ENCODE data around the gene SPAG17. TPM values are rescaled to one million over a fixed set of nuclear protein-coding genes. Genes with fewer than 3 reads are reported as not detected.

The SPAG17 gene
- total RNA-seq, 1 experiment from 2014 or later, result 0.36 TPM

GRCh38 chr1:118077331-118078045 lies 107.5 kb downstream of the SPAG17 start:
- in situ Hi-C loops (cut with HindIII; ENCODE audit: low pct_unique_long_range_greater_than_20kb, low sequenced_read_pairs), result no loop called here
- no peaks in the 10 kb centered on the region for H3K36me3 ChIP-seq (ENCODE audit: control insufficient read depth, insufficient read depth, low read length)
- no peak for TF ChIP-seq REST (IDR thresholded peaks at IDR 0.05; ENCODE audit: insufficient read depth in 1 of 2, low read depth in 2 of 2, low read length in 1 of 2)
- TF ChIP-seq TCF7L2 (IDR thresholded peaks at IDR 0.05; ENCODE audit: low read depth, low read length), result no peak
- no peak for TF ChIP-seq POLR2AphosphoS5 (IDR thresholded peaks at IDR 0.05; ENCODE audit: low read depth, low read length)
- no peak for TF ChIP-seq SIN3A (IDR thresholded peaks at IDR 0.05; ENCODE audit: borderline replicate concordance, insufficient read depth, low read depth, low read length)
- peak; percentile 51 for TF ChIP-seq CTCF (IDR thresholded peaks at IDR 0.05)
- no peaks in the 10 kb centered on the region for H3K27me3 ChIP-seq (ENCODE audit: control insufficient read depth, insufficient read depth, low read length)
- no peak overlapping the region for H3K27ac ChIP-seq (ENCODE audit: low read length)
- ChIA-PET CTCF (interaction anchor here (0.6 kb wide), 1 partner anchor 882 kb away, joined by 6 read pairs; no protein-coding TSS in a partner anchor), POLR2A (no interaction called here)
- H3K4me3 ChIP-seq (ENCODE audit: low read depth in 2 of 2, low read length in 2 of 2), result no peak overlapping the region
- H3K4me1 ChIP-seq (ENCODE audit: control insufficient read depth, insufficient read depth, low read length), result no peaks in the 10 kb centered on the region
- DNase-seq (ENCODE audit: low read depth, low spot score), result no peak
- BruUV-seq (replicated peaks), result no TSS peak
- ATAC-seq, result no peak
- intact Hi-C loops (cut with micrococcal nuclease; ENCODE audit: unreplicated experiment), result no loop called here
- no peaks in the 10 kb centered on the region for H3K9me3 ChIP-seq (ENCODE audit: control insufficient read depth, insufficient read depth, low read depth, low read length)

GRCh38 chr1:118075116-118075515 lies 109.9 kb downstream of the SPAG17 start:
- DNase-seq (ENCODE audit: low read depth, low spot score), result no peak
- CTCF ChIA-PET, result no interaction called here
- Histone ChIP-seq H3K27me3 (ENCODE audit: control insufficient read depth, insufficient read depth, low read length) (no peaks in the 10 kb centered on the region), H3K27ac (ENCODE audit: low read length) (no peak overlapping the region), H3K36me3 (ENCODE audit: control insufficient read depth, insufficient read depth, low read length) (no peaks in the 10 kb centered on the region), H3K9me3 (ENCODE audit: control insufficient read depth, insufficient read depth, low read depth, low read length) (no peaks in the 10 kb centered on the region), H3K4me3 (ENCODE audit: low read depth in 2 of 2, low read length in 2 of 2) (no peak overlapping the region), H3K4me1 (ENCODE audit: control insufficient read depth, insufficient read depth, low read length) (no peaks in the 10 kb centered on the region)
- no TSS peak for BruUV-seq (replicated peaks)
- no peak for ATAC-seq
- in situ Hi-C loops (cut with HindIII; ENCODE audit: low pct_unique_long_range_greater_than_20kb, low sequenced_read_pairs) (no loop called here), intact Hi-C loops (cut with micrococcal nuclease; ENCODE audit: unreplicated experiment) (no loop called here)
- POLR2A ChIA-PET, result no interaction called here
- TF ChIP-seq REST (IDR thresholded peaks at IDR 0.05; ENCODE audit: insufficient read depth in 1 of 2, low read depth in 2 of 2, low read length in 1 of 2) (no peak), CTCF (IDR thresholded peaks at IDR 0.05) (no peak), POLR2AphosphoS5 (IDR thresholded peaks at IDR 0.05; ENCODE audit: low read depth, low read length) (no peak), SIN3A (IDR thresholded peaks at IDR 0.05; ENCODE audit: borderline replicate concordance, insufficient read depth, low read depth, low read length) (no peak), TCF7L2 (IDR thresholded peaks at IDR 0.05; ENCODE audit: low read depth, low read length) (no peak)
